GM12878 (cell line): ENCODE measurements around the gene ANKRD45. TPM values are rescaled to one million over a fixed set of nuclear protein-coding genes. Genes with fewer than 3 reads are reported as not detected.

Experiments used
- ATAC-seq: fragments of 200-7000 bp; cut with Tn5 transposase; 3 replicates; pipeline ENCODE4 v1.9.1; 2020; ENCODE audit warnings: mild to moderate bottlenecking, moderate library complexity
- BruUV-seq: library from RNA; stranded (reverse); fragments of 400-500 nt; replicated peaks from 2 replicates; lab custom pipeline; 2021; lab: Mats Ljungman, UMichigan
- CTCF ChIA-PET: fragments of 300-600 bp; sonication (Branson Sonifier 250); formaldehyde crosslinking; extraction: SDS; loops from one replicate; lab custom pipeline; 2021; ENCODE audit warnings: inconsistent platforms; lab: Yijun Ruan, JAX
- POLR2A ChIA-PET: fragments of 350-600 bp; formaldehyde crosslinking; extraction: SDS; loops from one replicate; lab custom pipeline; 2021; ENCODE audit warnings: inconsistent platforms; lab: Charles Lee
- RAD21 ChIA-PET: fragments of 300-600 bp; sonication (Branson Sonifier 250); formaldehyde crosslinking; loops from one replicate; lab custom pipeline; 2023; ENCODE audit warnings: antibody characterized with exemption; ENCODE audit not compliant: unreplicated experiment; lab: Charles Lee
- SMC1A ChIA-PET: fragments of 300-600 bp; sonication (Branson Sonifier 250); formaldehyde crosslinking; loops from one replicate; lab custom pipeline; 2023; ENCODE audit not compliant: unreplicated experiment, uncharacterized antibody; lab: Charles Lee
- DNase-seq: peaks from one replicate; pipeline ENCODE4 v3.0.0-alpha.2; 2011; ENCODE audit warnings: low read depth, low spot score
- FAIRE-seq: peaks from 3 replicates; lab custom pipeline; 2011; peaks lifted over from hg19 to GRCh38; lab: Jason Lieb, UNC
- H2AFZ ChIP-seq: 2 replicates; pipeline ENCODE4 v1.6.0; 2011; ENCODE audit warnings: low read depth, low read length, control low read depth; ENCODE audit not compliant: control insufficient read depth
- H3K27ac ChIP-seq: 2 replicates; pipeline ENCODE4 v1.5.1; 2011; ENCODE audit warnings: control low read depth; ENCODE audit not compliant: control insufficient read depth, insufficient read depth
- H3K27me3 ChIP-seq, 2 experiments: replicated peaks in 1 of 2; 2 replicates each; pipeline versions ENCODE4 v1.6.0 to v1.6.1; 2011; ENCODE audit warnings: low read length in 1 of 2; ENCODE audit not compliant: control insufficient read depth in 2 of 2, insufficient read depth in 2 of 2
- H3K36me3 ChIP-seq, 2 experiments: 2 replicates each; pipeline ENCODE4 v1.5.1; 2011; ENCODE audit warnings: low read length in 1 of 2; ENCODE audit not compliant: control insufficient read depth in 2 of 2, insufficient read depth in 2 of 2
- H3K4me1 ChIP-seq: 2 replicates; pipeline ENCODE4 v1.6.1; 2011; ENCODE audit warnings: mild to moderate bottlenecking, low read length, moderate library complexity, mixed read lengths; ENCODE audit not compliant: control insufficient read depth, insufficient read depth
- H3K4me2 ChIP-seq: 2 replicates; pipeline ENCODE4 v1.6.0; 2011; ENCODE audit warnings: control low read depth; ENCODE audit not compliant: control insufficient read depth, insufficient read depth
- H3K4me3 ChIP-seq: fragments of 200-600 bp; sonication (generic); 2 replicates; pipeline ENCODE4 v1.5.1; 2016
- H3K79me2 ChIP-seq: 2 replicates; pipeline ENCODE4 v1.6.0; 2011; ENCODE audit warnings: low read length; ENCODE audit not compliant: control insufficient read depth, insufficient read depth
- H3K9ac ChIP-seq: 2 replicates; pipeline ENCODE4 v1.8.0; 2011; ENCODE audit warnings: low read length, control low read depth, mixed read lengths; ENCODE audit not compliant: control insufficient read depth, insufficient read depth
- H3K9me3 ChIP-seq: replicated peaks from 3 replicates; pipeline ENCODE4 v1.5.1; 2011; ENCODE audit warnings: mild to moderate bottlenecking, low read length; ENCODE audit not compliant: control insufficient read depth, insufficient read depth
- H4K20me1 ChIP-seq: 2 replicates; pipeline ENCODE4 v1.6.0; 2011; ENCODE audit not compliant: control insufficient read depth, insufficient read depth
- BMI1 ChIP-seq: fragments of 450-650 bp; IDR thresholded peaks from 2 replicates; pipeline ENCODE4 v1.6.1; 2016; ENCODE audit warnings: mild to moderate bottlenecking, moderate library complexity, borderline replicate concordance
- CHD4 ChIP-seq: fragments of 200-600 bp; sonication (generic); IDR thresholded peaks from 2 replicates; pipeline ENCODE4 v1.6.1; 2016; ENCODE audit warnings: mild to moderate bottlenecking
- CREM ChIP-seq: IDR thresholded peaks from 2 replicates; pipeline ENCODE4 v1.6.1; 2014; ENCODE audit warnings: antibody characterized with exemption, low read depth
- CTCF ChIP-seq, 3 experiments: IDR thresholded peaks in 2 of 3; conservative IDR thresholded peaks in 1 of 3; 2 replicates each; pipeline ENCODE4 v1.5.1; 2011; ENCODE audit warnings: low read depth in 3 of 3, low read length in 3 of 3, mild to moderate bottlenecking in 3 of 3, control low read depth in 2 of 3, moderate library complexity in 2 of 3, inconsistent platforms in 1 of 3, mixed read lengths in 1 of 3; ENCODE audit not compliant: control insufficient read depth in 2 of 3, insufficient read depth in 1 of 3; ENCODE audit errors: extremely low read depth in 1 of 3
- DPF2 ChIP-seq: fragments of 450-650 bp; IDR thresholded peaks from 2 replicates; pipeline ENCODE4 v1.6.1; 2017; ENCODE audit warnings: mild to moderate bottlenecking
- ESRRA ChIP-seq: IDR thresholded peaks from 2 replicates; pipeline ENCODE4 v1.6.1; 2012; ENCODE audit warnings: mild to moderate bottlenecking, low read length, improper control_type of control experiment
- IRF5 ChIP-seq: fragments of 450-650 bp; IDR thresholded peaks from 2 replicates; pipeline ENCODE4 v1.6.1; 2017; ENCODE audit warnings: borderline replicate concordance
- KDM1A ChIP-seq: fragments of 200-600 bp; sonication (generic); IDR thresholded peaks from 2 replicates; pipeline ENCODE4 v1.6.1; 2016; ENCODE audit warnings: borderline replicate concordance
- KLF5 ChIP-seq: fragments of 450-650 bp; IDR thresholded peaks from 2 replicates; pipeline ENCODE4 v1.6.1; 2014; ENCODE audit warnings: mild to moderate bottlenecking; ENCODE audit not compliant: partially characterized antibody
- MAX ChIP-seq: IDR thresholded peaks from 2 replicates; pipeline ENCODE4 v1.6.1; 2012; ENCODE audit warnings: low read depth, low read length, improper control_type of control experiment
- NFYA ChIP-seq: IDR thresholded peaks from 2 replicates; pipeline ENCODE4 v1.6.1; 2011; ENCODE audit warnings: low read depth, mild to moderate bottlenecking, low read length, improper control_type of control experiment, borderline replicate concordance
- PML ChIP-seq: IDR thresholded peaks from 2 replicates; pipeline ENCODE4 v1.6.1; 2012; ENCODE audit warnings: low read length, inconsistent platforms
- RAD51 ChIP-seq: fragments of 450-650 bp; IDR thresholded peaks from 2 replicates; pipeline ENCODE4 v1.6.1; 2016; ENCODE audit warnings: moderate library complexity, mild to moderate bottlenecking, inconsistent platforms
- RELA ChIP-seq: fragments of 450-650 bp; IDR thresholded peaks from 2 replicates; pipeline ENCODE4 v1.8.0; 2014; ENCODE audit warnings: borderline replicate concordance; ENCODE audit not compliant: partially characterized antibody
- SMARCA5 ChIP-seq: fragments of 450-650 bp; IDR thresholded peaks from 2 replicates; pipeline ENCODE4 v1.6.1; 2017; ENCODE audit warnings: mild to moderate bottlenecking
- SP1 ChIP-seq: IDR thresholded peaks from one replicate; pipeline ENCODE4 v1.6.1; 2011; ENCODE audit warnings: low read depth, low read length
- SREBF1 ChIP-seq: IDR thresholded peaks from 2 replicates; pipeline ENCODE4 v1.6.1; 2012; ENCODE audit warnings: mild to moderate bottlenecking, low read length
- TARDBP ChIP-seq: IDR thresholded peaks from 2 replicates; pipeline ENCODE4 v1.6.1; 2016; ENCODE audit warnings: borderline replicate concordance
- ZNF207 ChIP-seq: fragments of 450-650 bp; IDR thresholded peaks from 2 replicates; pipeline ENCODE4 v1.6.1; 2014; ENCODE audit warnings: antibody characterized with exemption, mild to moderate bottlenecking, borderline replicate concordance
- ZNF622 ChIP-seq: fragments of 450-650 bp; IDR thresholded peaks from 2 replicates; pipeline ENCODE4 v1.6.1; 2017; ENCODE audit warnings: mild to moderate bottlenecking, inconsistent platforms
- WGBS: methylation state at CpG from one replicate; pipeline ENCODE4 v1.1.6; 2016; ENCODE audit warnings: low lambda C conversion rate; ENCODE audit not compliant: insufficient replicate concordance, insufficient coverage; ENCODE audit errors: missing lambda C conversion rate; 5-methylcytosine and 5-hydroxymethylcytosine counted together
- in situ Hi-C: fragments of 300-500 bp; cut with MboI; formaldehyde crosslinking; loops from 9 replicates; pipeline ENCODE4 v1.14.3; 2018; ENCODE audit warnings: mixed read lengths
- intact Hi-C: fragments of 100-400 bp; cut with micrococcal nuclease; formaldehyde crosslinking; loops from one replicate; pipeline ENCODE4 v1.14.2; 2022; ENCODE audit not compliant: unreplicated experiment
- polyA plus RNA-seq, 11 experiments: library from polyadenylated mRNA; depleted of rRNA in 4 of 11; unstranded in 6 of 11; stranded (reverse) in 5 of 11; fragments of >200 nt; fragmentation: Nextera tagmentation in 4 of 11; fragmentation: Illumina TruSeq in 1 of 11; extraction: Ambion mirVana in 4 of 11; extraction: Trizol in 1 of 11; gene quantifications; 1 replicate in 1 of 11; 2 replicates in 10 of 11; pipeline versions ENCODE4 v1.2.1 to v1.2.3, GENCODE V29; 2011 to 2016; ENCODE audit warnings: inconsistent platforms in 2 of 11, missing spikeins in 2 of 11, low read depth in 1 of 11
- total RNA-seq, 4 experiments: library from RNA; depleted of rRNA in 3 of 4; stranded (reverse); fragments of >200 nt in 3 of 4; fragmentation: Illumina TruSeq in 1 of 4; extraction: Trizol in 1 of 4; gene quantifications; 2 replicates each; pipeline versions ENCODE4 v1.2.1 to v1.2.3, GENCODE V29; 2013 to 2021
- TF ChIP-seq, protein P1 (sequence below): IDR thresholded peaks from 2 replicates; pipeline ENCODE4 v1.6.1; 2011; ENCODE audit warnings: low read depth, mild to moderate bottlenecking, low read length, moderate library complexity, borderline replicate concordance; ENCODE audit errors: extremely low read depth

ANKRD45 gene
- total and polyA plus RNA-seq, 10 of the 15 experiments (the other 5 are each of a cell fraction or from before 2014, with no cell fraction given) = 0.04 to 0.15 (median 0.13) TPM; not detected in 5

DNA sequence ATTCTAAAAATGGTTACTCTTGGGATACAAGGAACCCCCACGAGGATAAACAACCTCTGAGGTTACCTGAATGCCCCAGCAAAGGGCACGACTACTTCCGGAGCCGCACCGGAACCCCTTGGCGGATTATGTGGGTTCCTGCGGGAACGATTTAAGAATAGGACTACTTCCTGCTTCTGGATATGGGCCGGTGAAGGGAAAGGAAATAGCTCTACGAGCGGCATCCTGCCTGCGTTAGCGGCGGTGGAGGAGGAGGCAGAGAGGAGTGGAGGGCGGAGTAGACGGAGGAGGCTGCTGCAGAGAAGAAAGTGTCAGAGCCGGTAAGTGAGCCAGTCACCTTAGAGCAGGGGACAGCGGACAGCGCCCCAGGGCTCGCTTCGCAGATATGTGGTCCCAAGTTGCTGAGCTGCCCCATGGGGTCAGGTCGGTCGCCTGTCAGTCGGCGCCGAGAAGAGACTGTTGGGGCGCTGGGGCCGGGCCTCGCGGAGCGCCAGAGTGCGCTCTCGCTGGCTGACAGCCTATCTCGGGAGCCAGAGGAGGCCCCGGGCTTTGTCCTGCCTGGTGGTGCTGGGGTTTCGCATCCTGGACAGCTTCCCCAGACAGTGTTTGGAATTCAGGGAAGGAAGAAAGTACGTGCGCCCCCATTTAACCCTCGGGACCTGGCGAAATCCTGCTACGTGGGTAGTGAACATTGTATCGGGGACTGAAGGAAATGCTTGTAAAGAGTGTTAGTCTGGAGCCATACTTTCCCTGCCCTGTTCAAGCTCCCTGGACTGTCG is 45.3 kb upstream of the ANKRD45 start, which contains the start of gene KLHL20:
Gene KLHL20 (plus strand): TSS at position 223 of the 779 bp plus-strand sequence. CDS start 1,063 bp downstream, outside the sequence.
- peak; percentile 98 for ATAC-seq
- BruUV-seq = TSS peak; percentile 81
- TF ChIP-seq ESRRA = no peak
- no peak for TF ChIP-seq KDM1A
- no peak for TF ChIP-seq NFYA
- no peak for TF ChIP-seq CHD4
- peak; percentile 71 for TF ChIP-seq CREM
- TF ChIP-seq RELA = peak; percentile 34
- peak; percentile 39 for TF ChIP-seq SP1
- no peak for TF ChIP-seq SREBF1
- peak; percentile 29; the same call in 1 of the 2 replicates for TF ChIP-seq TARDBP
- TF ChIP-seq, protein P1, sequence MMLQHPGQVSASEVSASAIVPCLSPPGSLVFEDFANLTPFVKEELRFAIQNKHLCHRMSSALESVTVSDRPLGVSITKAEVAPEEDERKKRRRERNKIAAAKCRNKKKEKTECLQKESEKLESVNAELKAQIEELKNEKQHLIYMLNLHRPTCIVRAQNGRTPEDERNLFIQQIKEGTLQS = no peak
- TF ChIP-seq DPF2 = 0 out of 2 replicates have a peak, but pooled peaks have one; percentile 35
- no peak; the same call in 1 of the 2 replicates for TF ChIP-seq ZNF207
- no peak for TF ChIP-seq RAD51
- TF ChIP-seq CTCF (IDR thresholded peaks at IDR 0.05 in 2 of 3, conservative IDR thresholded peaks at IDR 0.05 in 1 of 3; ENCODE audit: control insufficient read depth in 2 of 3, extremely low read depth in 1 of 3, insufficient read depth in 1 of 3, low read depth in 3 of 3, low read length in 3 of 3) = no peak; a peak in 1 of 6 replicates
- peak; percentile 33 for TF ChIP-seq KLF5
- TF ChIP-seq SMARCA5 = no peak; the same call in 1 of the 2 replicates
- TF ChIP-seq ZNF622 = no peak
- no peak for TF ChIP-seq MAX
- TF ChIP-seq PML = peak; percentile 81; the same call in 1 of the 2 replicates
- no peak for TF ChIP-seq BMI1
- TF ChIP-seq IRF5 = no peak

More for the DNA sequence above, 45.3 kb upstream of the ANKRD45 start, which contains the start of gene KLHL20:
- POLR2A ChIA-PET = interaction anchor here (0.5 to 1.4 kb wide), 8 partner anchors 8 to 308 kb away, joined by 3 to 6 read pairs (median 3); partner anchors contain the start of genes DARS2 and ZBTB37
- Histone ChIP-seq H3K27ac (peak within 1 kb of the TSS; percentile 71), H3K4me3 (peak within 1 kb of the TSS; percentile 92), H3K4me1 (peaks cover 3% of the 10 kb centered on the region; the same call in 1 of the 2 replicates), H3K4me2 (peak within 1 kb of the TSS; percentile 82), H2AFZ (peak within 1 kb of the TSS; percentile 98), H3K9me3 (no peaks in the 10 kb centered on the region), H3K9ac (peak within 1 kb of the TSS; percentile 86), H3K27me3 (no peaks in the 10 kb centered on the region), H4K20me1 (no peaks in the 10 kb centered on the region), H3K79me2 (peaks cover 26% of the 10 kb centered on the region), H3K36me3 (no peaks in the 10 kb centered on the region)
- DNase-seq (peak; percentile 73), FAIRE-seq (peak; percentile 98)
- in situ Hi-C loops = no loop called here
- WGBS = under 1% methylated on average over 43 of the region's 43 CpGs
- CTCF ChIA-PET = interaction anchor here (0.6 to 1.9 kb wide), 9 partner anchors 9 to 1607 kb away, joined by 3 to 11 read pairs (median 3); no protein-coding TSS in a partner anchor
- intact Hi-C loops = loop anchor here (2.0 to 10.0 kb wide), 2 partner anchors 110 to 280 kb away; partner anchors contain the start of genes CENPL and DARS2
- RAD21 ChIA-PET = interaction anchor here (0.8 to 2.5 kb wide), 7 partner anchors 109 to 503 kb away, joined by 3 to 9 read pairs (median 4); partner anchors contain the start of gene DARS2
- SMC1A ChIA-PET = interaction anchor here (0.9 to 1.9 kb wide), 5 partner anchors 28 to 511 kb away, joined by 3 to 4 read pairs (median 4); partner anchors contain the start of gene DARS2
